ENCODE results near the gene P4HA2. TPM values are rescaled to one million over a fixed set of nuclear protein-coding genes. Genes with fewer than 3 reads are reported as not detected.

P4HA2 gene
- total and polyA plus RNA-seq, 9 of the 15 experiments (the other 6 are each of a cell fraction or from before 2014, with no cell fraction given): 9.6 to 50.0 (median 12.7) TPM

DNA sequence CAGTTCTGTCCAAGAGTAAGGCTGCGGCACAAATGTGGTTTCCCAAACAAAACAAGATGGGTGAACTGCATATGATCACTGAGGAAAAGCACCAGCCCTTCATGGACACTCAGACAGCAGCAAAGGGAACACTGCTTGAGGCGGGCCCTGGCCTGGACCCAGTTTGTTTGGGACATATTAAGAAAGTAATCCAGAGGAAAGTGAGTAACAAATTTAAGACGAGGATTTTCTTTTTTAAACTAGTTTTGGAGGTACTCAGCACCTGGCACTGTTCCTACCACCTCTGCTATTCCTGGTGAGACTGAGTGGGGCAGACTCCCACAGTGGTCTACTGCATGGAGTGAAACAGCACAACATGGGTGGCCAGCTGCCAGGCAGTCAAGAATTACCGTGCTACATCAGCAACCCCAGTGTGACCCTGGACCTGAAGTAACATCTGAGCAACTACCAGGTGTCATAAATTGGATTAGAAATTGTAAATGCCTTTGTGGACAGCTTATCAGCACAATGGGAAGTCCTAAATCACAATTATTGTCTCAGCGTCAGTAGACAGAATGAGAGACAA lies 28.5 kb downstream of the P4HA2 start:
- Histone ChIP-seq H3K4me3 (no peak overlapping the region), H3K4me2 (ENCODE audit: insufficient read depth, low read length) (no peak overlapping the region), H3K9me1 (ENCODE audit: control insufficient read depth, insufficient read depth, low read length) (no peaks in the 10 kb centered on the region), H3K9ac (ENCODE audit: insufficient read depth in 1 of 2, low read depth in 2 of 2, low read length in 2 of 2) (no peak overlapping the region), H3K79me2 (ENCODE audit: control insufficient read depth, insufficient read depth, low read length) (no peaks in the 10 kb centered on the region), H3K9me3 (replicated peaks; ENCODE audit: control insufficient read depth, insufficient read depth, low read depth, low read length) (no peaks in the 10 kb centered on the region), H3K4me1 (replicated peaks in 1 of 2; ENCODE audit: control insufficient read depth in 2 of 2, insufficient read depth in 2 of 2, low read length in 2 of 2) (no peaks in the 10 kb centered on the region), H3K36me3 (ENCODE audit: control insufficient read depth, insufficient read depth, low read length) (no peaks in the 10 kb centered on the region; the same call in 1 of the 3 replicates), H2AFZ (ENCODE audit: low read depth, low read length) (no peak overlapping the region), H4K20me1 (replicated peaks; ENCODE audit: control insufficient read depth, insufficient read depth, low read length) (no peaks in the 10 kb centered on the region; the same call in 1 of the 2 replicates), H3K27me3 (ENCODE audit: control insufficient read depth in 2 of 2, insufficient read depth in 2 of 2, low read length in 2 of 2) (no peaks in the 10 kb centered on the region), H3K27ac (ENCODE audit: extremely low read depth, low read depth, low read length) (no peak overlapping the region)
- CTCF ChIA-PET (ENCODE audit: low intra/inter-chr PET ratio): no interaction called here
- in situ Hi-C loops (cut with MboI) (no loop called here), intact Hi-C loops (cut with micrococcal nuclease) (no loop called here)
- ATAC-seq (no peak), FAIRE-seq (no peak), DNase-seq (ENCODE audit: extremely low read depth in 1 of 4, low spot score in 3 of 4) (no peak)
- TF ChIP-seq HBP1 (CRISPR knock-in tag; IDR thresholded peaks at IDR 0.05): no peak
- TF ChIP-seq HSF4 (CRISPR knock-in tag; IDR thresholded peaks at IDR 0.05; ENCODE audit: borderline replicate concordance): no peak
- TF ChIP-seq GABPB2 (CRISPR knock-in tag; conservative IDR thresholded peaks at IDR 0.05): no peak
- TF ChIP-seq ZNF668 (CRISPR knock-in tag; IDR thresholded peaks at IDR 0.05): no peak
- TF ChIP-seq MBD2 (IDR thresholded peaks at IDR 0.05; ENCODE audit: borderline replicate concordance, low read depth): no peak
- TF ChIP-seq SMAD3 (CRISPR knock-in tag; conservative IDR thresholded peaks at IDR 0.05): no peak
- POLR2A ChIA-PET: interaction anchor here (1.2 kb wide), 1 partner anchor 170 kb away, joined by 3 read pairs; no protein-coding TSS in a partner anchor
- WGBS (ENCODE audit: insufficient coverage, low coverage, missing lambda C conversion rate): 37% methylated on average over 5 of the region's 5 CpGs
- no TSS peak for BruUV-seq (replicated peaks)

Data from K562 (cell line).